Memory B cell (primary cell): Measurements from ENCODE around the gene FAAP100.

Experiments
- ATAC-seq: fragments of 150-1000 bp; cut with Tn5 transposase; 2 replicates; pipeline ENCODE4 v1.10.0; 2021; ENCODE audit warnings: low read depth, mild to moderate bottlenecking, moderate library complexity
- DNase-seq, 2 donors: peaks; one replicate each; pipeline ENCODE4 v3.0.0; 2022; ENCODE audit warnings: low spot score in 2 of 2
- H3K27ac Mint-ChIP-seq: one replicate; pipeline ENCODE4 v1.8.0; 2022; ENCODE audit warnings: mild to moderate bottlenecking, moderate library complexity, mixed read lengths
- H3K27me3 Mint-ChIP-seq: one replicate; pipeline ENCODE4 v1.8.0; 2022; ENCODE audit warnings: mixed read lengths
- H3K36me3 Mint-ChIP-seq: one replicate; pipeline ENCODE4 v1.8.0; 2022; ENCODE audit warnings: mild to moderate bottlenecking, mixed read lengths
- H3K4me1 Mint-ChIP-seq: one replicate; pipeline ENCODE4 v1.8.0; 2022; ENCODE audit warnings: mixed read lengths
- H3K4me3 Mint-ChIP-seq: one replicate; pipeline ENCODE4 v1.8.0; 2022; ENCODE audit warnings: mild to moderate bottlenecking, moderate library complexity, mixed read lengths
- H3K9me3 Mint-ChIP-seq: one replicate; pipeline ENCODE4 v1.8.0; 2022; ENCODE audit warnings: mixed read lengths

FAAP100 gene

DNA sequence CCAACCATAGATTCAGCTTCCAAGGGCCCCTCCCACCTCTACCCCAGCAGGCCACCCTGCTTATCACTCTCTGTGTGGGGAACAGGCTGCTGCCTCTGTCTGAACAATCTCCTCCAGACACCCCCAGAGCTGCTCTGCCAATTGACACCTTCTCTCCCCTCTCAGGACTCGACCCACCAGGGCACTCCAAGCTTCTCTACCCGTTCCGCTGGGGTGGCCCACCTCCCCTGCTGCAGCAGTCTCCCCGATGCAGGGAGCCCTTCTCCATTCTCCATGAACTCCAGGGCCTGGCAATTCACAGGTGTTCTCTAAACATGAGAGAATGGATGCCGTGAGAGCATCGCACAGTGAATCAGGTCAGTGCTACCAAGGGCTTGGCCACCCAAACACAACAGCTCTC is 28.3 kb upstream of the FAAP100 start:
- peak overlapping the region; percentile 4 for H3K27ac Mint-ChIP-seq
- no peaks in the 10 kb centered on the region for H3K27me3 Mint-ChIP-seq
- H3K4me3 Mint-ChIP-seq = no peak overlapping the region
- DNase-seq = no peak
- no peak for ATAC-seq
- H3K4me1 Mint-ChIP-seq = peaks cover 23% of the 10 kb centered on the region
- peaks cover 35% of the 10 kb centered on the region for H3K36me3 Mint-ChIP-seq
- no peaks in the 10 kb centered on the region for H3K9me3 Mint-ChIP-seq

DNA sequence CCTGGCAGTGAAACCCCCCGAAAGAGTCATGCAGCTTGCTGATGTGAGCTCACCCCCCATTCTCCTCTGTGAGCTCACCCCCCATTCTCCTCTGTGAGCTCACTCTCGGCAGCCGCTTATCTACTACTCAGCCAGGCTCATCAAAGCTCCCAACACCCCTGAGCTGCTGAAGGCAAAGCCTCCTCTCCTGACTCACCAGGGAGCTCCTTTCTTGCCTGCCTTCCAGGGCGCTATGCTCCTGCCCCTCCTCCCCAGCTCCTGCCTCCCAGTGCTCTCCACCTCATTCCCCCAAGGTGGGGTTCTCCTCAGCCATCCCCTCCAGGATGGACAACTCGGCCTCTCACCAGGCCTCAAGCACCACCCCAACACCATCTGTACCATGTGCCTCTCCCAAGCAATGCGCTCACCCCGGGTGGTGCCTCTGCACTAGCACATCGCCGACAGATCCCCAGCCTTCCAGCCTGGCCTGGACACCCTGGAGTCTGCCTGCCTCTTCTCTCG is 27.7 kb upstream of the FAAP100 start:
- Mint-ChIP-seq H3K4me1 (peaks cover 23% of the 10 kb centered on the region), H3K36me3 (peaks cover 33% of the 10 kb centered on the region), H3K9me3 (no peaks in the 10 kb centered on the region), H3K27ac (peak overlapping the region; percentile 4), H3K27me3 (no peaks in the 10 kb centered on the region), H3K4me3 (no peak overlapping the region)
- DNase-seq (no peak), ATAC-seq (no peak)

DNA sequence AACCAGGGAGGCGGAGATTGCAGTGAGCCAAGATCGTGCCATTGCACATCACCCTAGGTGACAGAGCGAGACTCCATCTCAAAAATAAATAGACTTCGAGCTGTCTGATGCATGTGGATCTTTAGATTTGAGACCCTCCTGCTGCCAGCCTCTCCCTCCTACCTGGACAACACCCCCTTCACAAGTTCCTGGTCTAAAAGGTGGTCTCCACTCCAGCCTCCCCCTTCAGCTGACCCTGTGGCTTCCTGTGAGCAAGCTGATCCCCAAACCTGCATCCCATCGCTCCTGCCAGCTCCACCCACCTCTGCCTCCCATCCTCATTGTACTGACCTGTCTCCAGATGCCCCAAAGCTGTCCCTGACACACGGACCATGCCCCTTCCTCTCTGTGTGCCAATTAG is 27.1 kb upstream of the FAAP100 start:
- H3K4me1 Mint-ChIP-seq = peaks cover 23% of the 10 kb centered on the region
- no peaks in the 10 kb centered on the region for H3K9me3 Mint-ChIP-seq
- peaks cover 33% of the 10 kb centered on the region for H3K36me3 Mint-ChIP-seq

DNA sequence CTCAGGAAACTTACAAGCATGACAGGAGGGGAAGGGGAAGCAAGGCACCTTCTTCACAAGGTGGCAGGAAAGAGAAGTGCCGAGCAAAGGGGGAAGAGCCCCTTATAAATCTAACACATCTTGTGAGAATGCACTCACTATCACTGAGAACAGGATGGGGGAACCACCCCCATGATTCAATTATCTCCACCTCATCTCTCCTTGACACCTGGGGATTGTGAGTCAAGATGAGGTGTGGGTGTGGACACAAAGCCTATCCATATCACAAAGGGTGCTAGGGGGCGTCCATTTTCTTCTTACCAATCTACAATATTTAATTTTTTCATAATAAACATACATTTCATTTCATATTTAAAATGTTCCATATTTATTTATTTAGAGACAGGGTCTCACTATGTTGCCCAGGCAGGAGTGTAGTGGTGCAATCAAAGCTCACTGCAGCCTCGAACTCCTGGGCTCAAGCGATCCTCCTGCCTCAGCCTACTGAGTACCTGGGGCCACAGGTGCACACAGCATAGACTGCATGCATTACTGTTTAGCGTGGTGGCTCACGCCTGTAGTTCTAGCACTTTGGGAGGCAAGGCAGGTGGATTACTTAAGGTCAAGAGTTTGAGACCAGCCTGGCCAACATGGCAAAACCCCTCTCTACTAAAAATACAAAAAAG is 26.5 kb upstream of the FAAP100 start:
- H3K27me3 Mint-ChIP-seq = no peaks in the 10 kb centered on the region
- H3K4me3 Mint-ChIP-seq = no peak overlapping the region
- no peaks in the 10 kb centered on the region for H3K9me3 Mint-ChIP-seq
- no peak for DNase-seq
- H3K4me1 Mint-ChIP-seq = peaks cover 23% of the 10 kb centered on the region
- no peak overlapping the region for H3K27ac Mint-ChIP-seq
- H3K36me3 Mint-ChIP-seq = peaks cover 32% of the 10 kb centered on the region
- ATAC-seq = no peak

More for the DNA sequence above, 27.1 kb upstream of the FAAP100 start:
- DNase-seq (no peak), ATAC-seq (no peak)
- Mint-ChIP-seq H3K4me3 (no peak overlapping the region), H3K27ac (no peak overlapping the region), H3K27me3 (no peaks in the 10 kb centered on the region)

DNA sequence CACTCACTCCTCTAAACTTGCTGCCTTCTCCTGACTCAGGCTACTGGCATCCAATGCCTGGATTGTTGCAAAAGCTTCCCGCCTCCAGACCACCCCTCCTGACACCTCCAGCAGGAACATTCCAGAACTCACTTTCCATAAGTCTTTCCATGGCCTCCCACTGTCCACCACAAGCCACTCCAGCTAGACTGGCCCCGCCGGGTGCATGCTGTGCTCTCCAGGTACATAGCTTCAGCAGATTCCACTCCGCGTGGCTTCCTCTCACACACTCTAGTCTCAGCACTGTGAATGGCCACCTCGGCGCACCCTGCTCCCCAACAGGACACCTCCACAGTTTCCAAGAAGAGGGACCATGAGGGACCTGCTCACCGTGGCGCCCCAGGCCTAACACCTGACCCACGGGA is 25.9 kb upstream of the FAAP100 start:
- H3K27me3 Mint-ChIP-seq = no peaks in the 10 kb centered on the region
- H3K27ac Mint-ChIP-seq = no peak overlapping the region
- peaks cover 23% of the 10 kb centered on the region for H3K4me1 Mint-ChIP-seq
- peaks cover 29% of the 10 kb centered on the region for H3K36me3 Mint-ChIP-seq
- no peak overlapping the region for H3K4me3 Mint-ChIP-seq
- H3K9me3 Mint-ChIP-seq = no peaks in the 10 kb centered on the region
- DNase-seq (no peak), ATAC-seq (no peak)

- Mint-ChIP-seq H3K27me3 (no peaks in the 10 kb centered on the region), H3K9me3 (no peaks in the 10 kb centered on the region), H3K4me3 (no peak overlapping the region), H3K27ac (no peak overlapping the region), H3K4me1 (peaks cover 23% of the 10 kb centered on the region), H3K36me3 (peaks cover 28% of the 10 kb centered on the region)
- ATAC-seq (no peak), DNase-seq (no peak)
Measured at GRCh38 chr17:81577278-81578000, 25.3 kb upstream of the FAAP100 start.

GRCh38 chr17:81576621-81577277 is 24.6 kb upstream of the FAAP100 start:
- Mint-ChIP-seq H3K4me3 (no peak overlapping the region), H3K36me3 (peaks cover 25% of the 10 kb centered on the region), H3K27ac (no peak overlapping the region), H3K27me3 (no peaks in the 10 kb centered on the region), H3K4me1 (peaks cover 23% of the 10 kb centered on the region), H3K9me3 (no peaks in the 10 kb centered on the region)
- ATAC-seq (no peak), DNase-seq (no peak)

DNA sequence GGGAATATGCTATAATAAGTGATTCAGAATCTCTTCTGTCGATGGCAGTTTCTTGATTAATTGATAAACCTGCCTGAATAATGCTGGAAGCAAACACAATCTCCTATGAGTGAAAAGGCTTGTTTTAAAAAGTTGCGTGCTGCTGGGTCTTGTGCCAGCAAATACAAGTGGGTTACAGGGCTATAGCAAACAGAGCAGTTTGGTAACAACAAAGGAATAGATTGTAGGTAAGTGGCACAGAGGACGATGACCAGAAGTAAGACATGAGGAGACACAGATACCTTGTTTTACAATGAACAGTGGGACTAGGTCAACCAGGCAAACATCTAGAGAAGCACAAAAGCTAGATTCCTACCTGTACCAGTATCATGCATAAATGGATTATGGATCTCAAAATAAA is 23.7 kb upstream of the FAAP100 start:
- H3K4me1 Mint-ChIP-seq = peaks cover 23% of the 10 kb centered on the region
- no peaks in the 10 kb centered on the region for H3K9me3 Mint-ChIP-seq
- DNase-seq (no peak), ATAC-seq (no peak)
- peaks cover 29% of the 10 kb centered on the region for H3K36me3 Mint-ChIP-seq
- no peak overlapping the region for H3K4me3 Mint-ChIP-seq
- no peak overlapping the region for H3K27ac Mint-ChIP-seq
- H3K27me3 Mint-ChIP-seq = no peaks in the 10 kb centered on the region

GRCh38 chr17:81574643-81574956 is 22.4 kb upstream of the FAAP100 start:
- Mint-ChIP-seq H3K4me1 (peaks cover 14% of the 10 kb centered on the region), H3K27ac (no peak overlapping the region), H3K4me3 (no peak overlapping the region), H3K36me3 (peaks cover 28% of the 10 kb centered on the region), H3K27me3 (no peaks in the 10 kb centered on the region), H3K9me3 (no peaks in the 10 kb centered on the region)
- no peak for DNase-seq
- no peak for ATAC-seq

GRCh38 chr17:81573794-81574642 is 21.9 kb upstream of the FAAP100 start:
- H3K27me3 Mint-ChIP-seq = no peaks in the 10 kb centered on the region
- peaks cover 10% of the 10 kb centered on the region for H3K4me1 Mint-ChIP-seq
- H3K27ac Mint-ChIP-seq = peak overlapping the region; percentile 56
- no peak overlapping the region for H3K4me3 Mint-ChIP-seq
- no peak for ATAC-seq
- DNase-seq = no peak
- no peaks in the 10 kb centered on the region for H3K9me3 Mint-ChIP-seq
- peaks cover 29% of the 10 kb centered on the region for H3K36me3 Mint-ChIP-seq

DNA sequence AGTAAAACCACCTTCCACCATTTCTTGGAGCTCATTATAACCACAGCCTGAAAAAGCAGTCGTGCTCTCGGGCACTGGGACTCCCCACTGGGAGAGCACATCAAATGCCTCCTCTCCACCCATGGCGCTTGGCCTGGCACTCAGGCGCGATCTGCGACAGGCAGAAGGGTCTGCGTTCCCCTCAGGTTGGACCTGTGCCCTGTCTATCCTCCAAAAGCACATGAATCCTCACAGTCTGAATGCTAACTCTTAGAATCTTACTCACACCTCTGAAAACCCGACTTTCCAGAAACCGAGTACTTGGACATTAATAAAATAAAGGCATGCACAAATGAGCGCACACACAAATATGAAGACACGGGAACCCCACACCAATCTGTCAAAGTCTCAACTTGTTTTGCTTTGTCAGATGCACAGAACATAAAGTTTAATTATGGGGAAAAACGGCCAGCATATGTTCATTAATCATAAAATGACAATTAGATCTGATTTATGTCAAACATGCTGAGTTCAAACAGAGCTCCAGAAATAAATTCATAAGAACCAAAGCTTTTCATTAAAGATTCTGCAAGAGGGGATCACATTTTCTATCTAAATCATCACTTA is 20.5 kb upstream of the FAAP100 start:
- Mint-ChIP-seq H3K9me3 (no peaks in the 10 kb centered on the region), H3K27ac (no peak overlapping the region), H3K4me3 (no peak overlapping the region), H3K36me3 (peaks cover 29% of the 10 kb centered on the region), H3K27me3 (no peaks in the 10 kb centered on the region), H3K4me1 (peaks cover 3% of the 10 kb centered on the region)
- DNase-seq = no peak
- ATAC-seq = no peak

GRCh38 chr17:81570964-81571363 is 18.8 kb upstream of the FAAP100 start:
- no peaks in the 10 kb centered on the region for H3K4me1 Mint-ChIP-seq
- no peak overlapping the region for H3K4me3 Mint-ChIP-seq
- peaks cover 28% of the 10 kb centered on the region for H3K36me3 Mint-ChIP-seq
- ATAC-seq = no peak
- H3K27ac Mint-ChIP-seq = no peak overlapping the region
- DNase-seq = no peak
- H3K27me3 Mint-ChIP-seq = no peaks in the 10 kb centered on the region
- no peaks in the 10 kb centered on the region for H3K9me3 Mint-ChIP-seq

- no peaks in the 10 kb centered on the region for H3K9me3 Mint-ChIP-seq
- H3K27me3 Mint-ChIP-seq = no peaks in the 10 kb centered on the region
- ATAC-seq (no peak), DNase-seq (no peak)
- peaks cover 33% of the 10 kb centered on the region for H3K36me3 Mint-ChIP-seq
- H3K27ac Mint-ChIP-seq = no peak overlapping the region
- no peak overlapping the region for H3K4me3 Mint-ChIP-seq
- no peaks in the 10 kb centered on the region for H3K4me1 Mint-ChIP-seq
Measured at GRCh38 chr17:81569986-81570514, 17.9 kb upstream of the FAAP100 start.
